Raji (cell line): ENCODE results near the gene PRKAB1.

Source experiments
- POLR2A ChIP-seq: IDR thresholded peaks from 2 replicates; pipeline ENCODE4 v1.6.1; 2011; ENCODE audit warnings: low read depth, low read length, control low read depth; ENCODE audit not compliant: insufficient read depth

Gene PRKAB1

DNA sequence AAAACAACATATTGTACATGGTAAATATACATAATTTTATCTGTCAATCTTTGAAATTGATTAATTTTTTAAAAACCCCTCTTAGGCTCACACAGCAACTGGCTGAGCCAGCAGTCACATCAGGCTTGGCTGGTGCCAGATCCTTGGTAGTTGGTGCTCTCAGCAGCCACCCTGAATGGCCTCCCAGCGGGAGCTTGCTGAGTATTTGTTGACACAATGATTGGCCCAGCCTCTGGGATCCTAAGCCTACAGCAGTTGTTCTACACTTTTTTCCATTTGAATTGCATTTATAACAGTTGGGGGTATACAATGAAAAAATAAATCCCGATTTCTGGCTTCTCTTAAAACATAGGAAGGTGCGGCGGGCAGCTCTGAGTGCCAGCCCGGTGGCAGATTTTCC lies 11.1 kb downstream of the PRKAB1 start:
- no peak for TF ChIP-seq POLR2A

- no peak for TF ChIP-seq POLR2A
Observed at GRCh38 chr12:119679490-119679889, 11.6 kb downstream of the PRKAB1 start.

DNA sequence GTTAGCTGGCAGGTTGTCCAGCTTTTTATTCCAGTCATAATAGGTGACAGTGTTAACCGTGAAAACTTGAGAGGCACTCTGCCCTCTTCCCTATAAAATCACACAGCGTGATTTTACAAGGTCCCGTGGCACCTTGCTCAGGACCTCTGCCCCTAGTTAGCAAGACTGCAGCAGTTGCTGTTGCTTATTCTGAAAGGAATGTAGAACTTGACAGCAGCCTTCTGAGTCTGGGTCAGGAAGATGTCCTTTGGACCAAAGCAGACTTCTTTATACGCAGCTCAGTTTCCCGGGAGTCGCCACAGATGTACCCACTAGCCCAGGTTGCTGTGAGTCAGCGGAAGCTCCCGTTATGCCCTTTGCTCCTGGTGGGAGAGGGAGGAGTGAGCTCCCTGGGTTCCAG lies 13.2 kb downstream of the PRKAB1 start:
- TF ChIP-seq POLR2A: no peak

DNA sequence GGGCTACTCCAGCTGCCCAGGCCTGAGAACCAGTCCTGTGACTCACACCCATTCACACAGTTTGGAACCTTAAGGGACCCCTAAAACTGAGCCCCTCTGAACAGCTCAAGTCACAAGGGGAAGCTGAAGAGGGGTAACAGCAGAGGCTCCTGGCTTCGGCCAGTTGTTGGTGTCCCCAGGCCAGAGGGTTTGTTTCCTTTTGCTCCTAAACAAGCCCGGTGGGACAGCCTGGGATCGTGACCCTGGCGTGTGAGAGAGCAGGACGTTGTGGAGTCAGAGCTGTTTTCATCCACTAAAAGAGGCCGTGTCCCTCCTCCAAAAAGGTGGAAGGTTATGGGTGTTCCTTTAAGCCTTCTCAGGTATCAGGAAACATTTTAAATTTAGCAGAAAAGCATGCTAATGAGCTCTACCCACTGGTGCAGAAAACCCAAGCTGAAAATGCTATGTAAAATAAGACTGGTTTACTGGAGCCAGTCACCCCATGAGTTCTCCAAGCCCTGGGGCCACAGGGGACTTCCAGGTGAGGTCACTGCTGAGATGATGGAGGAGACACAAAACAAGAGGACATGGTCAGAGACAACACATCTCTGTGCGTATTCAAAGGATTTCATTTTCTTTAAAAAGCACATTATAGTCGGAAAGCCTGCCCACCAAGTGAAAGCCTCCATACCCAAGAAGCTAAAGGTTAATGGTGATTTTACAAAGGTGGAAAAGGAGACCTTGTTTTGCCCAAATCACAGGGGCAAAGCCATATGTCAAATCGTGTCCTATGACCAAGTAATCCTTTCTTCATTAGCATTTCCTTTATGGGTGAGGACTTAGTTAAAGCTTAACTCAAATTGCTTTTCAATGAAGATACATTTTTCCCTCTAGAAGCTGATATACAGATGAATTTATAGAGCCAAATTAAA lies 14.1 kb downstream of the PRKAB1 start:
- no peak for TF ChIP-seq POLR2A

- no peak for TF ChIP-seq POLR2A
Observed at GRCh38 chr12:119682639-119683252, 14.8 kb downstream of the PRKAB1 start.

- no peak for TF ChIP-seq POLR2A
Observed at GRCh38 chr12:119683413-119683812, 15.5 kb downstream of the PRKAB1 start.

- no peak for TF ChIP-seq POLR2A
Observed at GRCh38 chr12:119683816-119684215, 15.9 kb downstream of the PRKAB1 start.

GRCh38 chr12:119684711-119685369 lies 16.9 kb downstream of the PRKAB1 start:
- no peak for TF ChIP-seq POLR2A

DNA sequence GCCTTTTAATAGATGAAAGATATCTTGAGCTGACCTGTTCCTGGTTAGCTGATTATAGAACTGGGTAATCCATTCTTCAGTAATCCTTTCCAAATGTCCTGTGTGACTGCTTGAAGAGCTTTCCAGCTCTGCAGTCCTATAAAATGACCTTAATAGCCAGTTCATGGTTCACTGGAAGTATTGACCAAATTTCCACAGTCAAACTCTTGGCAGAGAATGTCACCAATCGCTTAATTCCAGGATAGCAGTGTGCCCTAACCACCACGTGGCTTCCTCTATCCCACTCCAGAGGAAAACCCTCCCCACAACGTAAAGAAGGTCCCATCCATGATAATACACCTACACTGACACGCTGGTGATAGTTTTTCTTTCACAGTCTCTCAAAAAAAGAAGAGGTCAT lies 17.4 kb downstream of the PRKAB1 start:
- TF ChIP-seq POLR2A: no peak

GRCh38 chr12:119686355-119686754 lies 18.4 kb downstream of the PRKAB1 start:
- TF ChIP-seq POLR2A: no peak

DNA sequence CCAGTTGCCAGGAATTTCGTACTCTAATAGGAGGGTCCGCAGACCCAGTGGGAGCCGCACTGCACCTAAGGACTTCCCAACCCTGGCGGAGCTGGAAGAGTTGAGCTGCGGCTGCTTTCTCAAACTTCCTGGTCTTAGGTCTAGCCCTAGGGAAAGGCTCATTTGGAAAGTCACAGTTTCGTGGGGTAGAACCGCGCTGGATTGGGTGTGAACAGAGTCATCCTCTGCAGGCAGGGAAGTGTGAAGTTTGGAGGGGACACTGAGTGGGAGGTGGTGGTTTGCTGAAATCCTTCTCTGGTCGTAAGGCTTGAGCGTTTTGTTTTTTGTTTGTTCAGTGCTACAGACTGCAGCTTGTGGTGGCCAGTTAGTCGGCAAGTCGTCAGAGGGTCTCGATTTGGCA lies 18.8 kb downstream of the PRKAB1 start:
- no peak for TF ChIP-seq POLR2A

- no peak for TF ChIP-seq POLR2A
Observed at GRCh38 chr12:119687406-119687805, 19.5 kb downstream of the PRKAB1 start.

DNA sequence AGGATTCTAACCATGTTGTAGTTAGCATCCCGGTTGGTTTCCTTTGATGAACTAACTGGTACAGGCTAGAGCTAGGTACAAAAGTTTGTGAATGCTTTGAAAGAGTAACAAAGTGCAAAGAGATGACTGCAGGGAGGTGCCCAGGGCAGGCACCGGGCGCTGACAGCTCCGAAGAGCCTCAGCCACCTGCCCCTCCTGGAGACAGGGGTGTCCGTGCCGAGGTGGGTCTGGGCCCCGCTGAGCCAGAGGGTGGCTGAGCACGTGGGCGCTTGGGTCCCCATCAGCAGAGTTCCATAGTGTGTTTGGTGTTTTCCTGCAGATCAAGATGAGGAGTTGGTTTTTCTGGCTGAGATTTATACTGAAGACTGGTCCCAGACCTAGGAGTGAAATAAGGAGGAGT lies 19.9 kb downstream of the PRKAB1 start:
- no peak for TF ChIP-seq POLR2A

DNA sequence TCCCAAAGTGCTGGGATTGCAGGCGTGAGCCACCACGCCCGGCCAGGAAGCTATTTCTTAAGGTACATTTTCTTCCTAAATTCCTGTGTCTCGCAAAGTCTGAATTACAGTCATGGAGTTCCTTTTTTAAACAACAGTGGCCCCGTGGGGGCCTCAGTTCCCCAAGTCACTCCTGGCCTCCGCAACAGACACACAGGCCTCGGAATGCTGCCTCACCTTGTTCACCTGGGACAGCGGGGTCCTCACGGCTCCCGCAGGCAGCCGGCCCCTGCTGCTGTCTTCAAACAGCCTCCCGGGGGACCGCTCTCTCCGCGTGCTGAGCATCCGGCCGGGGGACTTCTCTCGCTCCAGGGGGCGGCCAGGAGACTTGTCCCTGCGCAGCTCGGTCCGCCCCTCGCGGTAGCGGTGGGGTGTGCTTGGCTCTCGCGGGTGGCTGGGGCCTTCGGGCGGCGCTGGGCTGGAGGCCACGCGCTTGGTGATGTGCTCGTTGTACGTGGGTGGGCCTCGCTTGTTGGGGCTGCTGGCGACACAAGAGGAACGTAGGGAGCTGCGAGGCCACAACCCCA lies 22.1 kb downstream of the PRKAB1 start:
- TF ChIP-seq POLR2A: no peak

- no peak for TF ChIP-seq POLR2A
Observed at GRCh38 chr12:119691202-119691810, 23.4 kb downstream of the PRKAB1 start.
